Activated T-cell treated with anti-CD3 and anti-CD28 coated beads for 4 hours (primary cell): ENCODE results near the gene RPS19BP1.

ENCODE experiments used
- DNase-seq: peaks from one replicate; pipeline ENCODE4 v3.0.0-alpha.2; 2020

The RPS19BP1 gene

DNA sequence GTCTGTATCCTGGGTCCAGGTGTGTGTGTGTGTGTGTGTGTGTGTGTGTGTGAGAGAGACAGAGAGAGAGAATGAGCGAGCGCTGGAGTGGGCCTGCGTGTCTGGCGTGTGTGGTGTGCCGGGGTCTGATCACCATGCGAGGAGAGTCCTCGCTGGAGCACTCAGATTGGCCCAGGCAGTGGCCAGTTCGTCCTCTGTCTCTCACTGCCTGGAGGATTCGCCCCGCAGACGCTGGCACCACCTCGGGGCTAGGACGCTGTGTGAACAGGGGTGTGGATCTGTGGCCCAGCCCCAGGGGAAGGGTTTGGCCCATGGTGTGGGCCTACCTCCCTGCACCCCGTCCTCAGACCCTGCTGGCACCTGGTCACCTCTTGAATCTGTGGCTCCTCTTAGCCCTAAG is 26.4 kb upstream of the RPS19BP1 start:
- no peak for DNase-seq

DNA sequence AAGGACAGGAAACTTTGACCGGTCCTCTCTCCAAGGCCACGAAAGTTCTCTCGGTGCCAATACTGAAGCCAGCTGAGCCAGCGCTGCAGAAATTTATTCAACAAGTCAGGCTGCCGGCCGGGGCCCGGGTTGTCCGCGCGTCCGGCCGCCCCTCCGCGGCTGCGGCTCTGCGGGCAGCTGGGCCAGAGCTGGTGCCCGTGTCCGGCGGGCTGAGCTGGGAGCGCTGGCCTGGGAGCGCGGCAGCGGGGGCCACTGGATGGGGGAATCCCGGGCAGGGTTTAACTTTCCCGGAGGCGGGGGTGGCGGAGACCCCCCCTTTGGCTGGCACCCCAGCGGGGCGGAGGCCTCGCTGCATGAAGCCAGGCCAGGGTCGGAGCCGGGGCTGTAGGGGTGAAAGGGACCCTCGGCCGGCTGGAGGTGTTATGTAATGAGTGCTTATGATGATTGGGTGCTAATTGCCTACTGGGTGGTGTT is 25.7 kb upstream of the RPS19BP1 start:
- no peak for DNase-seq

DNA sequence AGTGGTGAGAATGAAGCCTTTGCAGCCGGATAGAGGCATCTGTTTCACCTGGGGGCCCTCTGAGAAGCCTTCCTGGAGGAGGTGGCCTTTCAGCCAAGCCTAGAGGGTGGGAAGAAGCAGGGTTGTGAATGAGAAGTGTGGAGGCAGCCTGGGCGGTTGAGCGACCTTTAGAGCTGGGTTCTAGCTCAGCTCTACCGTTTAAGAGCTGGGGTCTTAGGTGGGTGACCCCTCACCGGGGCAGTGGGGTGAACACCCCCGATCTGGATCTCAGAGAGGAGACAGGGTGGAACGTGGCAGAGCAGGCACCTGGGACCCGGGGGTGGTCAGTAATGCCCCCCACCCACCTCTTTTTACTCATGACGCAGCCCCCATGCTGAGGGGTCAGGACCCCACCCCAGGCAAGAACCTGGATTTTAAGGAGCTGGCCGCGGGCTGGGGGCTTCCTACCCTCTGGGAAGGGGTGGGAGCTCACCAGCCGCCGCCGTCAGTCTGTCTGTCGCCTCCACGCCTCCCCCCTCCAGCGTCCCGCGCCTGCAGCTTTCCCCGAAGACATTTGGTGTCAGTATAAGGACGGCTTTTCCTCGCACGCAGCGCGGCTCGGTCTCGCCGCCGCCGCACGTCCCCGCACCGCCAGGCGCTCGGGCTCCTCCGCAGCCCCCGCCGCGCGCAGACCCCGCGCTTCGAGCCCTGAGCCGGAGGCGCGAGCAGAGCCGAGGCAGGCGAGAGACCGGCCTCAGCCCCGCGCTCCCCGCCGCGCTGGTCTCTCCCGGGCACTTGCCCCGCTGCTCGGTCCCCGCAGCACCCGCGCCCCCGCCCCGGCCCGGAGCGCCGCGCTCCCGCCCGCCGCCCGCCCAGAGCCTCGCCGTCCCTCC is 24.7 kb upstream of the RPS19BP1 start:
- peak; percentile 42 for DNase-seq

DNA sequence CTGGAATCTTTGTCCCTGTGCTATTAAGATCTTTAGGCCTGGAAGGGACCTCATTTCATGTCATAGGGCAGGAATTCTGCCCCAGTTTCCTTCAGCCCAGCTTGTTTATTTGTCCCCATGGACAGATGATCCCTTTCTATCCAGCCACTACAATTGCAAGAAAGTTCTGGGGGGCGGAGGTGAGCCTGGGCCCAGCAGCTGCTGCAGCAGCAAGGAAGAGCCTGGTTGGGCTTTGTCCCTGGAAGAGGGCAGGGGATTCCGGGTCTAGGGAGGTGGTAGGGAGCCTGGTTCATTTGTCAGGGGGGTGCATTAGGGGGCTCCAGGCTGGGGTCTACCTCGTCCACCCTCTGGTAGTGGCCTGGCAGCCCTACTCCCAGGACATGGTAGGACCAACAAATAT is 21.6 kb upstream of the RPS19BP1 start:
- no peak for DNase-seq

DNA sequence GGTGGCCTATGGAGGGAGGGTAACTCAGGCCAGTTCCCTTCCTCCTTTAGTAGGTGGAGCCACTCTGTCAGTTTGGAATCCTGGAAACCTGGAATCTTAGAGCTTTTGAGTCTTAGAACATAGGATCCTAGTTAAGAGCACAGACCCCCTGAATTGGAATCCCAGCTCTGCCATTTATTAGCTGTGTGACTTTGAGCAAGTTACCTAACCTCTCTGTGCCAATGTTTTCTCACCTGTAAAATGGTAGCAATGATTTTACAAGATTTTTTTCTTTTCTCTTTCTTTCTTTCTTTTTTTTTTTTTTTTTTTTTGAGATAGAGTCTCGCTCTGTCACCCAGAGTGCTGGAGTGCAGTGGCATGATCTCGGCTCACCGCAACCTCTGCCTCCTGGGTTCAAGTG is 20.9 kb upstream of the RPS19BP1 start:
- DNase-seq = no peak

DNA sequence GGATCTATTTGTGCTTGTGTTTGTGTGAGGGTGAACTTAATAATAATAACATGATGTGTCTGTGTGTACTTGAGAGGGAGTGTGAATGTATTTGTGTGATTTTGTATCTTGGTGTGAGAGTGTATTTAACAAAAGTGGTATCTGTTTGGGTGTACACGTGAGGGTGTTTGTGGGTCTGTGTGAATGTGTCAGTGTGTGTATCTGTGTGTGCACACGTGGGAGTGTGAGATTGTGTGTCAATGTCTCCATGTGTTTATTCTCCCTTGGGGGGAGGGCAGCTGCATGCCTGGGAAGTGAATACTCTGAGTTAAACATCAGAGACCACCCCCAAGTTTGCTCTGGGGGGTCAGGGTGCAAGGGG is 15.0 kb upstream of the RPS19BP1 start:
- no peak for DNase-seq

DNA sequence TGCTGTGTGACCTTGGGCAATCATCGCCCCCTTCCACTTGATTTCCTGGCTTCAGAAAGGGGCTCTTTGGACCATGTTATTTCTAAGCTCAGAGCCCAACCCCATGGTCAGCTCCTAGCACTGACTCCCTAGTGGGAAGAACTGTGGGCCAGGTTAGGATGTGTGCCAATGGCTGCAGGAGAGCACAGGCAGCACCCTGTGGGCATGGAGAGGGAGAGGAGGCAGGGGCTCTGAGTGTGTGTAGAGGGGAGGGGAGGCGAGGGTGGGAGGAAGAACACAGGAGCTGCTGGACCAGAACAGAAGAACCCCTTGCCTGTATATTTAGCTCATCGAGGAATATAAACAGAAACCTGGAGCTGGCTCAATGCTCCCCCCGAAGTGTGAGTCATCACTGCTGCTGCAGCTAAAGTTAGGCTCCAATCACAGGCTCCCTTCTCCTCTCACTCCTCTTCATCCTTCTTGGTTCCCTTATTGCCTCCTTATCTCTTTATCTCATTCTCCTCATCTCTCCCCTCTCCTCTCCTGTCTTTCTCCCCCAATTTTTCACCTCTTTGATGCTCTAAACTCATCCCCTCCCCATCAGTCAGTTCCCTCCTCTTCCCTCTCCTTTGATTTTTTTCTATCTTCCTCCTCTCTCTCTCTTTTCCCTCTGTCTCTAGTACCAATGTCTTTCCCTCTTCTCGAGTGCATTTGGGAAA is 14.5 kb upstream of the RPS19BP1 start:
- DNase-seq = no peak

DNA sequence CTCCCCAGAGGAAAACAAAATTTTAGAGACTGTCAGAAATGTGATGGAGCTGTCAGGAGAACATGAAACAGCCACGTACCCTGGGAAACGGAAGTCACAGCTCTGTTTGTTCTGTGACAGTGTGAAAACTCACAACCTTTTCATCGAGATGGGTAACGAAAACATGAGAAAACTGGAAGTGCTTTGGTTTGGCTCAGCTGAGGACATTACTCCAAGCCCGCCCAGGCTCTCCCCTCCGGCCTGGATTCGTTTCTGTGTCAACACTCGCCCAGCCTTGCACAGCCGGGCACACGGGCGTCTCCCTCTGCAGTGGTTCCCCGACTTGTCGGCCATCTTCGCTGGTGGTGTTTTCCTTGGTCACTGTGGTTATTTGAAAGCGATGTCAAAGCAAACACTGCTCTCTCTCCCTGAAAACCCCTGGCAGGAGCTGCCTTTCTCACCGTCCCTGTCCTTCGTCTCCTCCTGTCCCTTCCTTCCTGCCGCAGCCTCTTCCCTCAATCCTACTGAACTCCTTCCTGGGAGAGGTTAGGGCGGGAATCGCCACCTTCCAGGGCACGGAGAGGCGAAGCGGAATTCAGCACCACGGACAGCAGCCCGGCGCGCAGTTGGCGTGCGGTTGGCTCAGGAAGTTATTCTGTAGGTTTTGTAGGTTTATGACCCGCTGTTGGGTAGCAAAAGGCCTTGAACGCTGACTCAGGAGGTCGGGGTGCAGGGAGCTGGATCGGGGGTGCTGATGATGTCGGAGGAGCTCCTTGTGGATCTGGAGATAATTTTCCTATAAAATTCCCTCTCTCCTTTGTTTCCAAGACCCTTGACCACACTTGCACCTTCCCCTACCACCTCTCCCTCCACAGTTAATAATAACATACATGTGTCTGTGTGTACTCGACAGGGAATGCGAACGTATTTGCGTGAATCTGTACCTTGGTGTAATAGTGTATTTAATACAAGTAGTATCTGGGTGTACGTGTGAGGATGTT is 13.1 kb upstream of the RPS19BP1 start:
- DNase-seq = peak; percentile 61

DNA sequence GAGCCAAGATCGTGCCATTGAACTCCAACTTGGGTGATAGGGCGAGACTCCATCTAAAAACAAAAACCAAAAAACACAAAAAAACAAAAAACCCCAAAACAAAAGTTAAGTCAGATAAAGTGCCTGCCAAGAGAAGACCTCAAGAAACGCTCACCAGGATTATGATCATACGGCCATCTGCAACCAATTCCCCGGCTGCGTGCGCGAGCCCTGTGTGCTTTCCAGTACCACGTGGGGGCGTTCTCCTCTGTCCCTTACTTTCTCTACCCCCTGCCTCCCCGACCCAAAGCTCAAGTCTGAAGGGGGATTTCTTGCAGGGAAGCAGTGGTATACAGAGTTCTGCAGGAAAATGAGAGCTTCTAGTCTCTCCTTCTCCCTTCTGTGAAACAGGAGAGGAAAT is 10.5 kb upstream of the RPS19BP1 start:
- DNase-seq = no peak

DNA sequence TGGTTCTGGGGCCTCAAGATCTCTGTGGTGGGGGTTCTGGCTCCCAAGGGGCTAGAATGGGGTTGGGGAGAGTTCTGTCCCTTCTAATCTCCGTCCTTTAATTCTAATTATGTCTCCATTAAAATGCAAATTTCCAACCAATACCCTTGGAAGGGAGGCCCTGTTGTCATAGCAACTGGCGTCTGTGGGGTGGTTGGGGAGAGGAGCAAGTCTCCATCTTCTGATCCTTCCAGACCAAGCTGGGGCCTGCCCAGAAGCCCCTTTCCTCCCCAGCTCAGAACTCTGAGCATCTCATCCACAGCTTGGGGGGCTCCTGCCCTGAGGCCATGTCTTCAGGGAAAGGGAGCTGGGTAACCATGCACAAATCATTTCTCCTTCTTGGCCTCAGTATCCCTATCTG is 5.4 kb upstream of the RPS19BP1 start:
- DNase-seq = no peak

DNA sequence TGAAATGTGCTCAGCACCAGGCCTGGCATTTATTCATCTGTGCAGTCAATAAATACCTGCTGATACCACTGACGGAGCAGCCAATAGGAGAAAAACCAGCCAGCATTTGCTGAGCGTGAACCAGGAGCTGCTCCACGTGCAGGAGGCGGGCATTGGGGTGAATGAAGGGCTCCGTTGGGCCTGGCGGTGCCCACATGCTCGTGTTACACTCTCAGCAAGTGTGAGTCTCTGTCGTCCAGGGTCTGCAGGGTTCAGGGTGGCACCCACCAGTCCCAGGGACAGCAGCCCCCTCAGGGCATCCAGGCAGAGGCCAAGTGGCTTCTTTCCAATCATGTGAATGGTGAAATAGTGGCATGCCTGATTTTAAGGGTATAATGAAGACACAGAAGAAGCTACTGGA is 4.2 kb upstream of the RPS19BP1 start:
- no peak for DNase-seq

DNA sequence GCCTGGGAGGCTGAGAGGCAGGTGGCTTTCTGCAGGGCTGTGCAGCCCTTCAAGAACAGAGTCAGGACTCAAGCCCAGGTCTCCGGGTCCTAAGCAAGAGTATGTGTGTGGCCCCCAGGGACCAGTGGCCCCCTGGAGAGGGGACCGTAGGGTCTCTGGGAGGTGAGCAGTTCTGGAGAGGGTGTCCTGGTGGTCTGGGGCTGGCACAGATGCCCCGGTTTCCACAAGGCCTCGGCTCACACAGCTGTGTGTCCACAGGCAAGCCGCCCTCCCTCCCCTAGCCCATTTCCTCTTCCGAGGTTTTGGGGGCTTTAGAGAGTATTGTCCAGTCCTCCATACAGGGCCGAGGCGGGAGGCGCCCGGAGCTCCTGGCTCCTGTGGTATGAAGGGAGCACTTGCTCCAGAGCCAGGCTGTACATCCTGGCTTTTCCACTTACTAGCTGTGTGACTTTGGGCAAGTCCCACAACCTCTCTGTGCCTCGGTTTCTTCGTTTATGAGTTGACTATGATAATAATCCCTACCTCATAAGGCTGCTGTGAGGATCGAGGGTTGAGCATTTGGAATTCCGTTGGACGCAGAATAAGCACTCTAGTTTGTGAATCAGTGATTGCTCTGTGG is 3.4 kb upstream of the RPS19BP1 start:
- no peak for DNase-seq

DNA sequence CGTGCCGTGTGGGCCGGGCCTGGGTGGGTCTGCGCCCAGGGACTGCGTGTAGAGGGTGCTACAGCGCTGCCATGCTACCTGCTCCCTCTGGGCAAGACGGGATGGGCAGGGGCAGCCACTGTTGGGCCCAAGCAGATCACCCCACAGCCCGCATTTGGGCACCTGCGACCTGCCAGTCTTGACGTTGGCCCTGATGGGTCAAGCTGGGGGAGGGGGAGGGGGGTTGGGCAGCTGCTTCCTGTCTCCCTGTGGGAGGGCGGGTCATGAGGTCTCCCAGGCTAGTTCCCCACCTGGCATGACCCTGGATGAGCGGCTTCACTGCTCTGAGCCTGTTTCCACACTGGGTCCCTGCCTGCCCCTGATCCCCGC is 2.8 kb upstream of the RPS19BP1 start:
- no peak for DNase-seq

DNA sequence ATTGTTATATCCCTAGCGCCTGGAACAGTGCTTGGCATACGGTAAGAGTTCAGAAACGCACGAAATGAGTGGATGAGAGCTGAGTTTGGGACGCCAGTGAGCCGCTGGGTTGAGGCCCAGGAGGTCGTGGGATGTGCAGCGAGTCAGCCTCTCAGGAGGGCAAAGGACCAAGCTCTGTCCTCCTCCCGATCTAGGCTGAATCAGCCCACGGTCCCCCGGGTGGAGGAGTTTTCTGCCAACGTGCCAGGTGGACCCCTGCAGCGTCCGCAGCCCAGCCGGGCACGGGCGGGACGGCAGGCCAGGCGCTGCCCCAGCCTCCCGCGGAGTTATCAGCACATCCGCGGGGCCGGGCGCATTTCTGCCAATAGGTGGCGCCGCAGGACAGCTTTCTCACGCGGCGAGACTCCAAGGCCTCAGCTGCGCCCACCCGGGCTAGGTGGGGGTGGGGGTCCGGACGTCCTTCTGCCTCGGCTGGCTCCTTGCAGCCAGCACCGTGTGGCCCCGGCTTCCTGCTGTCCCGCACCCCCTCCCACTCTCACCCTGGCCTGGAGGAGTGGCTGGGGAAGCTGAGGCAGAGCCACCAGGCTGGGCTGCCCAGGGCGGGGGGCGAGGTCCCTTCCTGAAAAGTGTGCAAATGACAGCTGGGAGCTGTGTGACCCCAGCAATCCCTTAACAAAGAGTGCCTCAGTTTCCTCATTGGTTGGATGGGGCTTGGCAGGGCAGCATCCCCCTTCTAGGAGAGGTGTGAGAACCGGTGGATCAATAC is 2.2 kb upstream of the RPS19BP1 start:
- DNase-seq = peak; percentile 73

DNA sequence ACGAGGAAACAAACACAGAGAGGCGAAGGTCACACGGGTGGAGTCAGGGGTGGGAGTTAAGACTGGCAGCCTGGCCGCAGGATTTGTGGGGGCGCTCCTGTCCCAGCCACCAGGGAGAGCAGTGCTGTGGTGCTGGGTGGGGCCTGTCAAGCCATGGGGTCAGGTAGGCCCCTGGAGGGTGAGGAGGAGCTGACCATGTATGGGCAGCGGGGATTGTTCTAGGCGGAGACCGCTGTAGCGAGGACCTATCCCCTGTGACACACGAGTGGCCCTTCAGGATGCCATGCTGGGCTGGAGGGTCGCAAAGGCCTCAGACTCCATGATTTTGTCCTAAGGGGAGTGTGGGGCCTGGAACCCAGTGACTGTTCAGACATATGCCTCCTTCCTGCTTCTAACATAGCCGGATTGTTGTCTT is 1.6 kb upstream of the RPS19BP1 start:
- no peak for DNase-seq

DNA sequence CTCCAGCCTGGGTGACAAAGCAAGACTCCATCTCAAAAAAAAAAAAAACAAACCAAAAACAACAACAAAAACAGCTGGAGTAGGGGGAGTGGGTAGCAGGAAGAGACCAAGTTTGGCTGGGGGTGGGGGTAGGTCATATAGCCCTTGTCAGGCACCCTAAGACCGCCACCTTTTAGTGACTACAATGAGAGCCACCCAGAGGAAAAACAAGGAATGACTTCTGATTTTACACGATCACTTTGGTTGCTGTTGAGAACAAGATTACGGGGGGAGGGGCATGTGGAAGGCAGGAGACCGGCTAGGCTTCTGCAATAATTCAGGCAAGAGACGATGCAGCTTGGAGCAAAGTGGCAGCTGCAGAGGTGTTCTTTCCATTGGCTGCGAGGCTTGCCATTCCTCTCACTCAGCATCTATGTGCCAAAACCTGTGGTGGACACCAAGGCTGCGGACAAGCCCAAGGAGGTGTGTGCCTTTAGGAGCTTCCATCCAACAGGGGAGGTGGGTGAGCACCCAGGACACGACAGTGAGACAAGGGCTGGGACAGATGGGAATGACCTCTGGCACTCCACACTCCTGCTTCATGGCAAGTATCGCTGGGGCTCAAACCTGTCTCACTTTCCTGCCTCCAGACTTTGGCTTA is 1.7 kb downstream of the RPS19BP1 start:
- no peak for DNase-seq

DNA sequence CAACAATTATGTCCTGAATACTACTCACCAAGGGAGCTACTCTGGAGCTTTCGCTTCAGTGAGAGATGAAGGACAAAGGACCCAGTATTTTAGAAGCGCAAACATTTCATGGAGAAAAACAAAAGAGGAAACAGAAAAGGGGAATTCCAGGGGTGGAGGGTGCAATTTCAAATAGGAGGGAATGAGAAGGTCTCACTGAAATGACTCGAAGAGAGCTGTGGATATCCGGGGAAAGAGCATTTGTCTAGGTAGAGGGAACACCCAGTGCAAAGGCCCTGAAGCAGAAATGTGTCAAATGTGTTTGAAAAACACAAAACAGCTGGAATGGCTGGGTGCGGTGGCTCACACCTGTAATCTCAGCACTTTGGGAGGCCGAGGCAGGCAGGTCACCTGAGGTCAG is 2.4 kb downstream of the RPS19BP1 start:
- no peak for DNase-seq

DNA sequence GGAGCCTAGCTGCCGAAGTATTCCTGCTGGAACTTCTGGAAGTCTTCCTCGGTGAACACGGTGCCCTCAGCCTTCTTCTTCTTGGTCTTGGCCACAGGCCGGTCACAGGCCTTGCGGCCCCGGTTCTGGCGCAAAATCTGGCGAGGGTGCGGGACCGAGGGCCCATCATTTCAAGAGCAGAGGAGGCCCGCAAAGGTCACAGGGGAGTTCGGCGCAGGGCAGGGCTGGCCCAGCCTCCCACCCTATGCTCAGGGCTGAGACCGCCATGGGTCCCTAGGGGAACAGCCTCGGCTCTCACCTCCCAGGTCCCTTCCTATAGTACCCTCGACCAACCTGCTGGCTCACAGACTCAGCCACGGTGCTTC is 3.1 kb downstream of the RPS19BP1 start:
- no peak for DNase-seq

DNA sequence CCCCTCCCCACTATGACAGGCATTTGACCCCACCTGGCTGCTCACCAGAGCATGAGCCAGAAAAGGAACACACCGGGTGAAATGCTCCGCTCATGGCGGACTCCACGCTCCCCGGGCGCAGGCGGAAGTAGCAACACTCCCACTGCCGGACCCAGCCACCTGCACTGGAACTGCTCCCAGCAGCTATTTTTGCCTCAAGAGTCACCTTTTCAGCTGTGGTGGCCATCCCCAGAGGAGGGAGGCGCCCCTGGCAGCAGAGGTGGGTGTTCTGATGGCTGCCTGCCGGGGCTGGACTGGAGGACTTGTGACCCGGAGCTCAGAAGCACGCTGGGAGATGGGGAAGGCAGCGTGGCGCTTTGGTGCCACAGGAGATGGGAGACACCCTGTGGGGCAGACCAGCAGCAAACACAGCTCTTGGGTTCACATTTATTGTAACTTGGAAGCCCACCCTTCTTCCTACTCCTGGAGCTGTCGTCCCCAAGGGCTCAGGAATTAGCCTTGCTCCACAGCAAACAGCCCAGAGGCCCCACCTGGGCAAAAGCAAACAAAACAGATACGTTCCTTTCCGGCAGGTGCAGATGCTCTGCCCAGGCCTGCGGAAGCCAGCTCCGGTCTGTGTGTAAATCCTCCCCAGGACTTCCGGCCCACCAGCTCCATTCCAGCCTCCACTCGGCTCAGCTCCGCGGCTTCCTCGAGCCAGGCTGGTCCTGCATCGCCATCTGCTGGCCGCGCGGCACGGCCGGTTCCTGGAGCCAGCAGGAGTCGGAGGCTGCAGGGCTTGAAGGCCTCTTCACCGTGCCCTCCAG is 3.7 kb downstream of the RPS19BP1 start:
- DNase-seq = peak; percentile 80

DNA sequence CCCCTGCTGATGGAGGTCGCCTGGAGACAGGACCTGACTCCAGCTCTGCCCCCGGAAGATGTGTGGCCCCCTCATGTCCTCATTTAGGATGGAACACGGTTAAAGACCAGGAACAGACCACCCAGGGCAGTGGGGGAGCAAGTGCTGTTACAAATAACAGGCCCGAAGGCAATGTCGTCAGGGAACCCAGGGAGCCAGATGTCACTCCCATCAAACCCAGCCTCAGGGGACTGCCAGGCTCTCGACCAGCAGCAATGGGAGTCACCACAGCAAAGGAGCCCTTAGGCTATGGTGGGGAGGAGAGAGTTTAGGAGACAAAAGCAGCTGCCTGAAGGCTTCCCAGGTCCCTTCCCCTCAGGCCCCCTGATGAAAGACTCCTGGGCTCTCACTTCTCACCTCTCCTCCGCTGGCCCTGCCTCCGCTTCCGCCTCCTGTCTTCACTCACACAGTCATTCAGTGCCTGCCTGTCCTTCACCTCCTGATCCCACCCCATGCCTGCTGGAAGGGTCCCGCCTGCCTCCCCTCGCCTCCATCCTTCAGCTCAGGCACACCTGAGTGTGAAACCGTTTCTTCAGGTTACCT is 4.4 kb downstream of the RPS19BP1 start:
- no peak for DNase-seq
